K562 (cell line): ENCODE data around the gene HPGDS. TPM values are rescaled to one million over a fixed set of nuclear protein-coding genes. Genes with fewer than 3 reads are reported as not detected.

Experiments used
- DEAF1 ChIP-seq: fragments of 450-650 bp; formaldehyde crosslinking; IDR thresholded peaks from 2 replicates; pipeline ENCODE4 v1.4.0; 2020; ENCODE audit warnings: mild to moderate bottlenecking, moderate library complexity
- HOMEZ ChIP-seq: fragments of 250-450 bp; sonication (Bioruptor Pico); IDR thresholded peaks from 2 replicates; pipeline ENCODE4 v1.4.0; 2020; ENCODE audit warnings: mild to moderate bottlenecking, moderate library complexity
- IFI16 ChIP-seq: fragments of 250-450 bp; sonication (Bioruptor Pico); IDR thresholded peaks from 2 replicates; pipeline ENCODE4 v2.1.2; 2022; ENCODE audit warnings: mild to moderate bottlenecking, inconsistent platforms
- KLF16 ChIP-seq: IDR thresholded peaks from 2 replicates; pipeline ENCODE4 v1.6.1; 2016; ENCODE audit warnings: antibody characterized with exemption
- MAX ChIP-seq: sonication (generic); formaldehyde crosslinking; IDR thresholded peaks from 2 replicates; pipeline ENCODE4 v1.9.0; 2022; ENCODE audit warnings: mild to moderate bottlenecking, missing genetic modification reagents
- PCBP1 ChIP-seq: fragments of 200-400 bp; formaldehyde crosslinking; IDR thresholded peaks from 2 replicates; pipeline ENCODE4 v1.6.1; 2018; ENCODE audit warnings: mild to moderate bottlenecking, low read depth, low read length; ENCODE audit not compliant: poor library complexity, severe bottlenecking
- PRDM10 ChIP-seq: fragments of 450-650 bp; IDR thresholded peaks from 2 replicates; pipeline ENCODE4 v1.6.1; 2018; ENCODE audit not compliant: partially characterized antibody
- RFX5 ChIP-seq: IDR thresholded peaks from 2 replicates; pipeline ENCODE4 v1.6.1; 2011; ENCODE audit warnings: low read depth, mild to moderate bottlenecking, improper control_type of control experiment, low read length
- SMARCA4 ChIP-seq: fragments of 450-650 bp; IDR thresholded peaks from 2 replicates; pipeline ENCODE4 v1.6.1; 2016
- VEZF1 ChIP-seq: fragments of 200-800 bp; sonication (Bioruptor generic); IDR thresholded peaks from 2 replicates; pipeline ENCODE4 v1.6.1; 2017; ENCODE audit warnings: missing genetic modification characterization, missing compliant biosample characterization
- ZBTB8A ChIP-seq: fragments of 450-650 bp; IDR thresholded peaks from 2 replicates; pipeline ENCODE4 v1.6.1; 2018; ENCODE audit warnings: mild to moderate bottlenecking, moderate library complexity; ENCODE audit not compliant: partially characterized antibody
- ZBTB9 ChIP-seq: fragments of 450-650 bp; formaldehyde crosslinking; IDR thresholded peaks from 2 replicates; pipeline ENCODE4 v1.4.0; 2020; ENCODE audit warnings: mild to moderate bottlenecking, moderate library complexity
- ZNF511 ChIP-seq: sonication (generic); formaldehyde crosslinking; IDR thresholded peaks from 2 replicates; pipeline ENCODE4 v1.8.0; 2022; ENCODE audit warnings: mild to moderate bottlenecking, missing genetic modification reagents
- ZNF639 ChIP-seq, 2 experiments: fragments of 200-800 bp in 1 of 2; sonication (Bioruptor generic) in 1 of 2; sonication (generic) in 1 of 2; formaldehyde crosslinking in 1 of 2; IDR thresholded peaks in 1 of 2; conservative IDR thresholded peaks in 1 of 2; 2 replicates each; pipeline versions ENCODE4 v1.5.0 to v1.6.1; 2016 to 2020; ENCODE audit warnings: missing compliant biosample characterization in 1 of 2, missing genetic modification characterization in 1 of 2, missing genetic modification reagents in 1 of 2
- polyA plus RNA-seq, 8 experiments: library from polyadenylated mRNA; depleted of rRNA in 4 of 8; stranded (reverse) in 5 of 8; unstranded in 3 of 8; fragments of >200 nt; fragmentation: Nextera tagmentation in 2 of 8; fragmentation: Illumina TruSeq in 1 of 8; extraction: Ambion mirVana in 2 of 8; extraction: Trizol in 1 of 8; gene quantifications; 2 replicates each; pipeline versions ENCODE4 v1.2.1 to v1.2.3, GENCODE V29; 2011 to 2014; ENCODE audit warnings: inconsistent platforms in 1 of 8, missing spikeins in 1 of 8
- total RNA-seq, 7 experiments: library from RNA; depleted of rRNA in 6 of 7; stranded (reverse); fragments of >200 nt in 6 of 7; fragmentation: Illumina TruSeq in 2 of 7; extraction: Trizol in 2 of 7; gene quantifications; 2 replicates each; pipeline versions ENCODE4 v1.2.1 to v1.2.3, GENCODE V29; 2011 to 2021; ENCODE audit warnings: low replicate concordance in 1 of 7

HPGDS gene
- total and polyA plus RNA-seq, 9 of the 15 experiments (the other 6 are each of a cell fraction or from before 2014, with no cell fraction given), result 0.07 to 0.36 (median 0.14) TPM; not detected in 4

GRCh38 chr4:94332983-94333590 lies 9.5 kb downstream of the HPGDS start (continued):
- TF ChIP-seq DEAF1 (peak; percentile 59), PRDM10 (peak; percentile 25), SMARCA4 (no peak), RFX5 (no peak), ZBTB9 (CRISPR knock-in tag) (no peak), ZBTB8A (no peak), MAX (CRISPR knock-in tag) (no peak), IFI16 (CRISPR knock-in tag) (no peak), VEZF1 (CRISPR knock-in tag) (peak; percentile 22; the same call in 1 of the 2 replicates), HOMEZ (no peak), KLF16 (0 out of 2 replicates have a peak, but pooled peaks have one; percentile 27), ZNF639 (CRISPR knock-in tag; conservative IDR thresholded peaks at IDR 0.05 in 1 of 2, IDR thresholded peaks at IDR 0.05 in 1 of 2) (no peak), PCBP1 (no peak), ZNF511 (CRISPR knock-in tag) (no peak)
